ENCODE measurements around the gene CLDN4.

GRCh38 chr7:73789051-73789450, 41.7 kb upstream of the CLDN4 start:
- TF ChIP-seq CTCF (conservative IDR thresholded peaks at IDR 0.05; ENCODE audit: low read depth in 2 of 2) (no peak), EZH2 (IDR thresholded peaks at IDR 0.05; ENCODE audit: low read depth, unreplicated experiment) (no peak), POLR2AphosphoS5 (IDR thresholded peaks at IDR 0.05; ENCODE audit: low read depth) (no peak), EZH2phosphoT487 (IDR thresholded peaks at IDR 0.05; ENCODE audit: unreplicated experiment) (no peak), ZNF114 (CRISPR knock-in tag; IDR thresholded peaks at IDR 0.05) (no peak), CREB1 (CRISPR knock-in tag; IDR thresholded peaks at IDR 0.05; ENCODE audit: low read depth) (no peak), JUNB (IDR thresholded peaks at IDR 0.05; ENCODE audit: unreplicated experiment) (no peak)
- TF ChIP-seq, protein P1, sequence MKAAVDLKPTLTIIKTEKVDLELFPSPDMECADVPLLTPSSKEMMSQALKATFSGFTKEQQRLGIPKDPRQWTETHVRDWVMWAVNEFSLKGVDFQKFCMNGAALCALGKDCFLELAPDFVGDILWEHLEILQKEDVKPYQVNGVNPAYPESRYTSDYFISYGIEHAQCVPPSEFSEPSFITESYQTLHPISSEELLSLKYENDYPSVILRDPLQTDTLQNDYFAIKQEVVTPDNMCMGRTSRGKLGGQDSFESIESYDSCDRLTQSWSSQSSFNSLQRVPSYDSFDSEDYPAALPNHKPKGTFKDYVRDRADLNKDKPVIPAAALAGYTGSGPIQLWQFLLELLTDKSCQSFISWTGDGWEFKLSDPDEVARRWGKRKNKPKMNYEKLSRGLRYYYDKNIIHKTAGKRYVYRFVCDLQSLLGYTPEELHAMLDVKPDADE (IDR thresholded peaks at IDR 0.05), result no peak
- TF ChIP-seq, protein P2, sequence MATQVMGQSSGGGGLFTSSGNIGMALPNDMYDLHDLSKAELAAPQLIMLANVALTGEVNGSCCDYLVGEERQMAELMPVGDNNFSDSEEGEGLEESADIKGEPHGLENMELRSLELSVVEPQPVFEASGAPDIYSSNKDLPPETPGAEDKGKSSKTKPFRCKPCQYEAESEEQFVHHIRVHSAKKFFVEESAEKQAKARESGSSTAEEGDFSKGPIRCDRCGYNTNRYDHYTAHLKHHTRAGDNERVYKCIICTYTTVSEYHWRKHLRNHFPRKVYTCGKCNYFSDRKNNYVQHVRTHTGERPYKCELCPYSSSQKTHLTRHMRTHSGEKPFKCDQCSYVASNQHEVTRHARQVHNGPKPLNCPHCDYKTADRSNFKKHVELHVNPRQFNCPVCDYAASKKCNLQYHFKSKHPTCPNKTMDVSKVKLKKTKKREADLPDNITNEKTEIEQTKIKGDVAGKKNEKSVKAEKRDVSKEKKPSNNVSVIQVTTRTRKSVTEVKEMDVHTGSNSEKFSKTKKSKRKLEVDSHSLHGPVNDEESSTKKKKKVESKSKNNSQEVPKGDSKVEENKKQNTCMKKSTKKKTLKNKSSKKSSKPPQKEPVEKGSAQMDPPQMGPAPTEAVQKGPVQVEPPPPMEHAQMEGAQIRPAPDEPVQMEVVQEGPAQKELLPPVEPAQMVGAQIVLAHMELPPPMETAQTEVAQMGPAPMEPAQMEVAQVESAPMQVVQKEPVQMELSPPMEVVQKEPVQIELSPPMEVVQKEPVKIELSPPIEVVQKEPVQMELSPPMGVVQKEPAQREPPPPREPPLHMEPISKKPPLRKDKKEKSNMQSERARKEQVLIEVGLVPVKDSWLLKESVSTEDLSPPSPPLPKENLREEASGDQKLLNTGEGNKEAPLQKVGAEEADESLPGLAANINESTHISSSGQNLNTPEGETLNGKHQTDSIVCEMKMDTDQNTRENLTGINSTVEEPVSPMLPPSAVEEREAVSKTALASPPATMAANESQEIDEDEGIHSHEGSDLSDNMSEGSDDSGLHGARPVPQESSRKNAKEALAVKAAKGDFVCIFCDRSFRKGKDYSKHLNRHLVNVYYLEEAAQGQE (IDR thresholded peaks at IDR 0.05; ENCODE audit: unreplicated experiment), result no peak
